GM12892 (cell line): ENCODE measurements around the gene CEP72.

Source experiments
- POLR2A ChIP-seq: IDR thresholded peaks from 2 replicates; pipeline ENCODE4 v1.6.1; 2011; ENCODE audit warnings: low read depth, low read length, control low read depth
- POLR2AphosphoS5 ChIP-seq: IDR thresholded peaks from 2 replicates; pipeline ENCODE4 v1.6.1; 2011; ENCODE audit warnings: low read depth, low read length, control low read depth
- TAF1 ChIP-seq: IDR thresholded peaks from 2 replicates; pipeline ENCODE4 v1.6.1; 2011; ENCODE audit warnings: low read depth, mild to moderate bottlenecking, control low read depth, low read length, borderline replicate concordance

- no peak for TF ChIP-seq POLR2A
- TF ChIP-seq POLR2AphosphoS5: no peak
- TF ChIP-seq TAF1: no peak
Observed at GRCh38 chr5:622359-622758, 10.2 kb downstream of the CEP72 start.
